Measurements from ENCODE around the gene STK33.

The STK33 gene

GRCh38 chr11:8366316-8366715 is 227.7 kb downstream of the STK33 start:
- no peaks in the 10 kb centered on the region for H3K27me3 ChIP-seq (ENCODE audit: control insufficient read depth in 1 of 2, insufficient read depth in 2 of 2, low read length in 2 of 2)
- H3K4me3 ChIP-seq (ENCODE audit: low read length in 2 of 2) = no peak overlapping the region
- no peaks in the 10 kb centered on the region for H3K9me3 ChIP-seq (ENCODE audit: control insufficient read depth in 2 of 2, low read length in 2 of 2)
- no peaks in the 10 kb centered on the region for H3K36me3 ChIP-seq (ENCODE audit: control insufficient read depth in 2 of 2, insufficient read depth in 2 of 2, low read length in 2 of 2)
- H3K27ac ChIP-seq (ENCODE audit: low read length) = no peak overlapping the region
- no peaks in the 10 kb centered on the region for H3K4me1 ChIP-seq (ENCODE audit: control insufficient read depth, insufficient read depth, low read length)
- no peak overlapping the region for H3K9ac ChIP-seq (ENCODE audit: low read length in 2 of 2)

- H3K4me3 ChIP-seq (ENCODE audit: low read length in 2 of 2) = no peak overlapping the region
- H3K36me3 ChIP-seq (ENCODE audit: control insufficient read depth in 2 of 2, insufficient read depth in 2 of 2, low read length in 2 of 2) = no peaks in the 10 kb centered on the region
- H3K4me1 ChIP-seq (ENCODE audit: control insufficient read depth, insufficient read depth, low read length) = no peaks in the 10 kb centered on the region
- no peak overlapping the region for H3K9ac ChIP-seq (ENCODE audit: low read length in 2 of 2)
- H3K9me3 ChIP-seq (ENCODE audit: control insufficient read depth in 2 of 2, low read length in 2 of 2) = no peaks in the 10 kb centered on the region
- H3K27ac ChIP-seq (ENCODE audit: low read length) = no peak overlapping the region
- no peaks in the 10 kb centered on the region for H3K27me3 ChIP-seq (ENCODE audit: control insufficient read depth in 1 of 2, insufficient read depth in 2 of 2, low read length in 2 of 2)
Observed at GRCh38 chr11:8365216-8365941, 228.6 kb downstream of the STK33 start.

GRCh38 chr11:8363921-8364320 is 230.1 kb downstream of the STK33 start:
- Histone ChIP-seq H3K9ac (ENCODE audit: low read length in 2 of 2) (no peak overlapping the region), H3K4me3 (ENCODE audit: low read length in 2 of 2) (no peak overlapping the region), H3K27ac (ENCODE audit: low read length) (no peak overlapping the region), H3K36me3 (ENCODE audit: control insufficient read depth in 2 of 2, insufficient read depth in 2 of 2, low read length in 2 of 2) (no peaks in the 10 kb centered on the region), H3K27me3 (ENCODE audit: control insufficient read depth in 1 of 2, insufficient read depth in 2 of 2, low read length in 2 of 2) (no peaks in the 10 kb centered on the region), H3K9me3 (ENCODE audit: control insufficient read depth in 2 of 2, low read length in 2 of 2) (no peaks in the 10 kb centered on the region), H3K4me1 (ENCODE audit: control insufficient read depth, insufficient read depth, low read length) (no peaks in the 10 kb centered on the region)

GRCh38 chr11:8362899-8363298 is 231.1 kb downstream of the STK33 start:
- Histone ChIP-seq H3K4me3 (ENCODE audit: low read length in 2 of 2) (no peak overlapping the region), H3K9ac (ENCODE audit: low read length in 2 of 2) (no peak overlapping the region), H3K27ac (ENCODE audit: low read length) (no peak overlapping the region), H3K36me3 (ENCODE audit: control insufficient read depth in 2 of 2, insufficient read depth in 2 of 2, low read length in 2 of 2) (no peaks in the 10 kb centered on the region), H3K9me3 (ENCODE audit: control insufficient read depth in 2 of 2, low read length in 2 of 2) (no peaks in the 10 kb centered on the region), H3K27me3 (ENCODE audit: control insufficient read depth in 1 of 2, insufficient read depth in 2 of 2, low read length in 2 of 2) (no peaks in the 10 kb centered on the region), H3K4me1 (ENCODE audit: control insufficient read depth, insufficient read depth, low read length) (peaks cover 1% of the 10 kb centered on the region)

- no peaks in the 10 kb centered on the region for H3K36me3 ChIP-seq (ENCODE audit: control insufficient read depth in 2 of 2, insufficient read depth in 2 of 2, low read length in 2 of 2)
- H3K27me3 ChIP-seq (ENCODE audit: control insufficient read depth in 1 of 2, insufficient read depth in 2 of 2, low read length in 2 of 2) = no peaks in the 10 kb centered on the region
- H3K4me1 ChIP-seq (ENCODE audit: control insufficient read depth, insufficient read depth, low read length) = peaks cover 5% of the 10 kb centered on the region
- no peaks in the 10 kb centered on the region for H3K9me3 ChIP-seq (ENCODE audit: control insufficient read depth in 2 of 2, low read length in 2 of 2)
- no peak overlapping the region for H3K27ac ChIP-seq (ENCODE audit: low read length)
- no peak overlapping the region for H3K4me3 ChIP-seq (ENCODE audit: low read length in 2 of 2)
- no peak overlapping the region for H3K9ac ChIP-seq (ENCODE audit: low read length in 2 of 2)
Observed at GRCh38 chr11:8362491-8362890, 231.5 kb downstream of the STK33 start.

- Histone ChIP-seq H3K36me3 (ENCODE audit: control insufficient read depth in 2 of 2, insufficient read depth in 2 of 2, low read length in 2 of 2) (no peaks in the 10 kb centered on the region), H3K27ac (ENCODE audit: low read length) (no peak overlapping the region), H3K27me3 (ENCODE audit: control insufficient read depth in 1 of 2, insufficient read depth in 2 of 2, low read length in 2 of 2) (no peaks in the 10 kb centered on the region), H3K9me3 (ENCODE audit: control insufficient read depth in 2 of 2, low read length in 2 of 2) (no peaks in the 10 kb centered on the region), H3K4me1 (ENCODE audit: control insufficient read depth, insufficient read depth, low read length) (peaks cover 13% of the 10 kb centered on the region), H3K9ac (ENCODE audit: low read length in 2 of 2) (no peak overlapping the region), H3K4me3 (ENCODE audit: low read length in 2 of 2) (no peak overlapping the region)
Observed at GRCh38 chr11:8361664-8362210, 232.3 kb downstream of the STK33 start.

GRCh38 chr11:8361206-8361605 is 232.8 kb downstream of the STK33 start:
- no peaks in the 10 kb centered on the region for H3K27me3 ChIP-seq (ENCODE audit: control insufficient read depth in 1 of 2, insufficient read depth in 2 of 2, low read length in 2 of 2)
- H3K9me3 ChIP-seq (ENCODE audit: control insufficient read depth in 2 of 2, low read length in 2 of 2) = no peaks in the 10 kb centered on the region
- H3K4me1 ChIP-seq (ENCODE audit: control insufficient read depth, insufficient read depth, low read length) = peaks cover 18% of the 10 kb centered on the region
- no peak overlapping the region for H3K27ac ChIP-seq (ENCODE audit: low read length)
- no peak overlapping the region for H3K4me3 ChIP-seq (ENCODE audit: low read length in 2 of 2)
- no peaks in the 10 kb centered on the region for H3K36me3 ChIP-seq (ENCODE audit: control insufficient read depth in 2 of 2, insufficient read depth in 2 of 2, low read length in 2 of 2)
- H3K9ac ChIP-seq (ENCODE audit: low read length in 2 of 2) = no peak overlapping the region

- Histone ChIP-seq H3K4me3 (ENCODE audit: low read length in 2 of 2) (no peak overlapping the region), H3K9ac (ENCODE audit: low read length in 2 of 2) (no peak overlapping the region), H3K27me3 (ENCODE audit: control insufficient read depth in 1 of 2, insufficient read depth in 2 of 2, low read length in 2 of 2) (no peaks in the 10 kb centered on the region), H3K9me3 (ENCODE audit: control insufficient read depth in 2 of 2, low read length in 2 of 2) (no peaks in the 10 kb centered on the region), H3K36me3 (ENCODE audit: control insufficient read depth in 2 of 2, insufficient read depth in 2 of 2, low read length in 2 of 2) (no peaks in the 10 kb centered on the region), H3K4me1 (ENCODE audit: control insufficient read depth, insufficient read depth, low read length) (peaks cover 23% of the 10 kb centered on the region), H3K27ac (ENCODE audit: low read length) (no peak overlapping the region)
Observed at GRCh38 chr11:8360086-8360828, 233.8 kb downstream of the STK33 start.

- Histone ChIP-seq H3K9ac (ENCODE audit: low read length in 2 of 2) (no peak overlapping the region), H3K36me3 (ENCODE audit: control insufficient read depth in 2 of 2, insufficient read depth in 2 of 2, low read length in 2 of 2) (no peaks in the 10 kb centered on the region), H3K27me3 (ENCODE audit: control insufficient read depth in 1 of 2, insufficient read depth in 2 of 2, low read length in 2 of 2) (no peaks in the 10 kb centered on the region), H3K4me1 (ENCODE audit: control insufficient read depth, insufficient read depth, low read length) (peaks cover 30% of the 10 kb centered on the region), H3K9me3 (ENCODE audit: control insufficient read depth in 2 of 2, low read length in 2 of 2) (no peaks in the 10 kb centered on the region), H3K4me3 (ENCODE audit: low read length in 2 of 2) (no peak overlapping the region), H3K27ac (ENCODE audit: low read length) (no peak overlapping the region)
Observed at GRCh38 chr11:8359521-8359920, 234.5 kb downstream of the STK33 start.

GRCh38 chr11:8357891-8358566 is 236.0 kb downstream of the STK33 start:
- H3K4me1 ChIP-seq (ENCODE audit: control insufficient read depth, insufficient read depth, low read length) = peaks cover 35% of the 10 kb centered on the region
- H3K9me3 ChIP-seq (ENCODE audit: control insufficient read depth in 2 of 2, low read length in 2 of 2) = no peaks in the 10 kb centered on the region
- no peak overlapping the region for H3K27ac ChIP-seq (ENCODE audit: low read length)
- H3K27me3 ChIP-seq (ENCODE audit: control insufficient read depth in 1 of 2, insufficient read depth in 2 of 2, low read length in 2 of 2) = no peaks in the 10 kb centered on the region
- no peaks in the 10 kb centered on the region for H3K36me3 ChIP-seq (ENCODE audit: control insufficient read depth in 2 of 2, insufficient read depth in 2 of 2, low read length in 2 of 2)
- no peak overlapping the region for H3K9ac ChIP-seq (ENCODE audit: low read length in 2 of 2)
- no peak overlapping the region for H3K4me3 ChIP-seq (ENCODE audit: low read length in 2 of 2)
